Thyroid gland (tissue), 4 donors: ENCODE measurements around the gene FBN2.

Experiments
- POLR2A ChIP-seq, 2 donors: fragments of 450-650 bp; IDR thresholded peaks; one replicate each; pipeline ENCODE4 v1.6.1; 2017; ENCODE audit warnings: antibody characterized with exemption in 2 of 2, mild to moderate bottlenecking in 2 of 2, moderate library complexity in 1 of 2
- TF ChIP-seq, protein P1 (sequence below), 6 experiments: fragments of 200-600 bp in 3 of 6; fragments of 450-650 bp in 3 of 6; sonication (generic) in 3 of 6; IDR thresholded peaks; one replicate each; pipeline ENCODE4 v1.5.1; 2016 to 2019; ENCODE audit warnings: antibody characterized with exemption in 6 of 6, mild to moderate bottlenecking in 2 of 6, inconsistent platforms in 1 of 6, moderate library complexity in 1 of 6

DNA sequence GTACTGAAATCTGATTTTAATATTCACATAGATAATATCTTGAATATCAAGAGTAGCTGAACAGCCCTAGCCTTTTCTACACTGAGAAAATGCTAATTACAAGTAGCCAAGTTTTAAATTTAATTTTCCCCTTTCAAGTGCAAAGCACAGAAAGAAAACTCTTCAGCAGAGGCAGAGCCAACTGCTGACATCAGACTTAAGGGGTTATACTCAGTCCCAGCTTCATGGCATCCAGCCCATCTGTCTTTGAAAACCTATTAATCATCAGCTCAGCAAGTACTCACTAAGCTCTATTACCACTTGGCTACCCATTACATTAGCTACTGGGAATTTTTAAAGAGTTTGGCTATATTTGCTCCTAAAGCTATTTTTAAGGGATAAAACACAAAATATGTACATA, 234.0 kb downstream of the FBN2 start:
- TF ChIP-seq, protein P1, sequence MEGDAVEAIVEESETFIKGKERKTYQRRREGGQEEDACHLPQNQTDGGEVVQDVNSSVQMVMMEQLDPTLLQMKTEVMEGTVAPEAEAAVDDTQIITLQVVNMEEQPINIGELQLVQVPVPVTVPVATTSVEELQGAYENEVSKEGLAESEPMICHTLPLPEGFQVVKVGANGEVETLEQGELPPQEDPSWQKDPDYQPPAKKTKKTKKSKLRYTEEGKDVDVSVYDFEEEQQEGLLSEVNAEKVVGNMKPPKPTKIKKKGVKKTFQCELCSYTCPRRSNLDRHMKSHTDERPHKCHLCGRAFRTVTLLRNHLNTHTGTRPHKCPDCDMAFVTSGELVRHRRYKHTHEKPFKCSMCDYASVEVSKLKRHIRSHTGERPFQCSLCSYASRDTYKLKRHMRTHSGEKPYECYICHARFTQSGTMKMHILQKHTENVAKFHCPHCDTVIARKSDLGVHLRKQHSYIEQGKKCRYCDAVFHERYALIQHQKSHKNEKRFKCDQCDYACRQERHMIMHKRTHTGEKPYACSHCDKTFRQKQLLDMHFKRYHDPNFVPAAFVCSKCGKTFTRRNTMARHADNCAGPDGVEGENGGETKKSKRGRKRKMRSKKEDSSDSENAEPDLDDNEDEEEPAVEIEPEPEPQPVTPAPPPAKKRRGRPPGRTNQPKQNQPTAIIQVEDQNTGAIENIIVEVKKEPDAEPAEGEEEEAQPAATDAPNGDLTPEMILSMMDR (IDR thresholded peaks at IDR 0.05): no peak
- TF ChIP-seq POLR2A (IDR thresholded peaks at IDR 0.05): no peak
